Mammary epithelial cell (primary cell): Measurements from ENCODE around the gene DAAM2.

ENCODE experiments used
- EZH2 ChIP-seq: IDR thresholded peaks from 2 replicates; pipeline ENCODE4 v1.6.1; 2012; ENCODE audit warnings: low read length, inconsistent platforms, borderline replicate concordance
- TF ChIP-seq, protein P1 (sequence below), 2 donors: IDR thresholded peaks in 1 of 2; conservative IDR thresholded peaks in 1 of 2; 2 replicates each; pipeline ENCODE4 v1.5.1; 2011 to 2012; ENCODE audit warnings: inconsistent platforms in 2 of 2, low read length in 2 of 2, mild to moderate bottlenecking in 2 of 2, control low read depth in 1 of 2, low read depth in 1 of 2; ENCODE audit not compliant: insufficient read depth in 1 of 2; ENCODE audit errors: extremely low read depth in 1 of 2

DNA sequence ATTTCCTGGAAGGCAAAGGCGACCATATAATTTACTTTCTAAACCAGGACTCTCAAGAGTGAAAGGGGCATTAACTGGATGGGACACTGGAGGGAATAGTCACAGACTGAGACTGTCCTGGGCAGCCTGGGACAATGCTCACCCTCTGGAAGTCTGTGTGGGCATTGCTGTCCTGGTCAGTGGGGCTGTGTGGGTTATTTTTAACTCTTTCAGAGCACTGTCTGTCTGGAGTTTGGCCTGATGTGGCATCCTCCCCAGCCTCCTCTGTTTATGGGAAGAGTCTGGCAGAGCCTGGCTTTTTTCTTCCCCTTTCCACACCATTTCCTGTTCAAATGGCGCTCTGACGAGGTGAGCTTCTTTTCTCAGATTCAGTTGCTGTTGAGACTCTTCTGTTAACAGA lies 11.7 kb downstream of the DAAM2 start:
- TF ChIP-seq, protein P1, sequence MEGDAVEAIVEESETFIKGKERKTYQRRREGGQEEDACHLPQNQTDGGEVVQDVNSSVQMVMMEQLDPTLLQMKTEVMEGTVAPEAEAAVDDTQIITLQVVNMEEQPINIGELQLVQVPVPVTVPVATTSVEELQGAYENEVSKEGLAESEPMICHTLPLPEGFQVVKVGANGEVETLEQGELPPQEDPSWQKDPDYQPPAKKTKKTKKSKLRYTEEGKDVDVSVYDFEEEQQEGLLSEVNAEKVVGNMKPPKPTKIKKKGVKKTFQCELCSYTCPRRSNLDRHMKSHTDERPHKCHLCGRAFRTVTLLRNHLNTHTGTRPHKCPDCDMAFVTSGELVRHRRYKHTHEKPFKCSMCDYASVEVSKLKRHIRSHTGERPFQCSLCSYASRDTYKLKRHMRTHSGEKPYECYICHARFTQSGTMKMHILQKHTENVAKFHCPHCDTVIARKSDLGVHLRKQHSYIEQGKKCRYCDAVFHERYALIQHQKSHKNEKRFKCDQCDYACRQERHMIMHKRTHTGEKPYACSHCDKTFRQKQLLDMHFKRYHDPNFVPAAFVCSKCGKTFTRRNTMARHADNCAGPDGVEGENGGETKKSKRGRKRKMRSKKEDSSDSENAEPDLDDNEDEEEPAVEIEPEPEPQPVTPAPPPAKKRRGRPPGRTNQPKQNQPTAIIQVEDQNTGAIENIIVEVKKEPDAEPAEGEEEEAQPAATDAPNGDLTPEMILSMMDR (conservative IDR thresholded peaks at IDR 0.05 in 1 of 2, IDR thresholded peaks at IDR 0.05 in 1 of 2; ENCODE audit: extremely low read depth in 1 of 2, insufficient read depth in 1 of 2, low read depth in 1 of 2, low read length in 2 of 2): no peak
- no peak for TF ChIP-seq EZH2
